IPS-NIHi7 (cell line): ENCODE results near the gene CCDC146.
"Not testable (repeated sequence)": the region's sequence is repeated elsewhere in the genome, so short reads cannot be mapped to it uniquely, and the experiment has no call there.

Experiments
- DNase-seq: peaks from one replicate; pipeline ENCODE4 v3.0.0; 2012; ENCODE audit warnings: mixed read lengths; ENCODE audit errors: extremely low spot score

CCDC146 gene

GRCh38 chr7:77199013-77199966 lies 76.9 kb downstream of the CCDC146 start, which contains the start of gene FGL2:
Gene FGL2 (minus strand): TSS chr7:77199819. CDS start chr7:77199793, 26 bp downstream.
- peak; percentile 45 for DNase-seq

- no peak for DNase-seq
Measured at GRCh38 chr7:77200542-77200941, 78.1 kb downstream of the CCDC146 start.

GRCh38 chr7:77202481-77202976 lies 80.1 kb downstream of the CCDC146 start:
- no peak for DNase-seq

- no peak for DNase-seq
Measured at GRCh38 chr7:77205706-77206105, 83.3 kb downstream of the CCDC146 start.

GRCh38 chr7:77208416-77208815 lies 86.0 kb downstream of the CCDC146 start:
- no peak for DNase-seq

GRCh38 chr7:77209479-77210139 lies 87.2 kb downstream of the CCDC146 start:
- DNase-seq = no peak

- no peak for DNase-seq
Measured at GRCh38 chr7:77216181-77216845, 93.9 kb downstream of the CCDC146 start.

GRCh38 chr7:77217474-77218185 lies 95.2 kb downstream of the CCDC146 start:
- no peak for DNase-seq

GRCh38 chr7:77219701-77220331 lies 97.4 kb downstream of the CCDC146 start:
- not testable (repeated sequence) for DNase-seq

GRCh38 chr7:77222065-77222464 lies 99.7 kb downstream of the CCDC146 start:
- no peak for DNase-seq

GRCh38 chr7:77222819-77223218 lies 100.4 kb downstream of the CCDC146 start:
- DNase-seq = no peak

GRCh38 chr7:77223261-77223660 lies 100.8 kb downstream of the CCDC146 start:
- DNase-seq = no peak

GRCh38 chr7:77226357-77226839 lies 104.0 kb downstream of the CCDC146 start:
- no peak for DNase-seq

- not testable (repeated sequence) for DNase-seq
Measured at GRCh38 chr7:77228795-77229194, 106.4 kb downstream of the CCDC146 start.

- no peak for DNase-seq
Measured at GRCh38 chr7:77232467-77232866, 110.1 kb downstream of the CCDC146 start.

GRCh38 chr7:77235276-77235675 lies 112.9 kb downstream of the CCDC146 start:
- DNase-seq = no peak

- no peak for DNase-seq
Measured at GRCh38 chr7:77238703-77239136, 116.3 kb downstream of the CCDC146 start.

- DNase-seq = no peak
Measured at GRCh38 chr7:77239471-77239870, 117.1 kb downstream of the CCDC146 start.

- no peak for DNase-seq
Measured at GRCh38 chr7:77242068-77242467, 119.7 kb downstream of the CCDC146 start.

GRCh38 chr7:77242554-77242953 lies 120.1 kb downstream of the CCDC146 start:
- no peak for DNase-seq
